GM18511 (cell line): ENCODE data around the gene NEURL4.

Experiments used
- ATAC-seq: cut with Tn5 transposase; IDR thresholded peaks from one replicate; pipeline ENCODE4 v1.9.1; 2021; ENCODE audit warnings: mild to moderate bottlenecking, moderate library complexity; ENCODE audit not compliant: unreplicated experiment

Gene NEURL4

DNA sequence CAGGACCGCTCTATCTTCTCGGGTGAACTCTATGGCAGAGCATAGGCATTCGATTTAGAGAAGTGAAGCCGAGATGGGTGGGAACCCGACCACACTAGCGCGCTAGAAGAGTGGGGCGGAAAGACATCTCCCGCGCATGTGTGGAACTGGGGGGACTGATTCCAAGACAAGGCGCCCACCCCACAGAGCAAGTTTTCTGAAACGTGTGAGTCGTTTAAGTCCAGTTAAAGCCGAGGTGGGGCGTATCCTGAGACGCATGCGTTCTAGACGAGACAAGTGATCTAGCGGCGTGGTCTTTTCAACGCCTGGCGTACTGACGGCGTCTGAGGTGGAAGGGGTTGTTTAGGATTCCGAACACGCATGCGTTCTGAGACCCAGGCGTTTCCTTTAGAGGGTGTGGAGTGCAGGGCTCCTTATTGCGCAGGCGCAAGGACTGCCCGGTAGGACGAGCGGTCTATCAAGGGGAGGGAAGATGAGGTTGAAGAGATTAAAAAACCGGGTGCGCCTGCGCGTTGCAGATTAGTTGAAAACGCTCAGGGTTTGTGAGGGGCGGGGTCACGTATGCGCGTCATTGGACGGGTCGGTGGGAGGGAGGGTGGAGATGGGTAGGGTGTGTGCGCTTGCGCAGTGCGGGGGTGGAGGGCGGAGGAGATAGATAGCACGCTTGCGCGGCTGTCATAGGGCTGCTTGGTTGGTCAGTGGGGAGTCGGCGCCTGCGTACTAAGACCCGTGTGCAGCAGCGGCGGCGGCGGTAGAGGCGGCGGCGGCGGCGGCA is 22.0 kb downstream of the NEURL4 start, which contains the start of gene EIF5A:
EIF5A (plus strand) TSS at position 718 of the 775 bp plus-strand sequence. CDS start 2,008 bp downstream, outside the sequence.
- peak; percentile 75 for ATAC-seq

DNA sequence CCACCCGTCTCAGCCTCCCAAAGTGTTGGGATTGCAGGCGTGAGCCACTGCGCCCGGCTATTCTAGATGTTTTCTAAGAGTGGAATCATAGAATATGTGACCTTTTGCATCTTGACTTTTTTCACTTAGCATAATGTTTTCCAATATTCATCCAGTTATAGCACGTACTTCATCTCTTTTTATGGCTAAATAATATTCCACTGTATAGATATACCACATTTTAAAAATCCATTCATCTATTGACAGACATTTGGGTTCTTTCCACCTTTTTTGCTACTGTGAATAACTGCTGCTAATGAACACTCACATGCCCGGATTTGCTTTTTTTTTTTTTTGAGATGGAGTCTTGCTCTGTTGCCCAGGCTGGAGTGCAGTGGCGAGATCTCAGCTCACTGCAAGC is 25.0 kb downstream of the NEURL4 start:
- no peak for ATAC-seq

DNA sequence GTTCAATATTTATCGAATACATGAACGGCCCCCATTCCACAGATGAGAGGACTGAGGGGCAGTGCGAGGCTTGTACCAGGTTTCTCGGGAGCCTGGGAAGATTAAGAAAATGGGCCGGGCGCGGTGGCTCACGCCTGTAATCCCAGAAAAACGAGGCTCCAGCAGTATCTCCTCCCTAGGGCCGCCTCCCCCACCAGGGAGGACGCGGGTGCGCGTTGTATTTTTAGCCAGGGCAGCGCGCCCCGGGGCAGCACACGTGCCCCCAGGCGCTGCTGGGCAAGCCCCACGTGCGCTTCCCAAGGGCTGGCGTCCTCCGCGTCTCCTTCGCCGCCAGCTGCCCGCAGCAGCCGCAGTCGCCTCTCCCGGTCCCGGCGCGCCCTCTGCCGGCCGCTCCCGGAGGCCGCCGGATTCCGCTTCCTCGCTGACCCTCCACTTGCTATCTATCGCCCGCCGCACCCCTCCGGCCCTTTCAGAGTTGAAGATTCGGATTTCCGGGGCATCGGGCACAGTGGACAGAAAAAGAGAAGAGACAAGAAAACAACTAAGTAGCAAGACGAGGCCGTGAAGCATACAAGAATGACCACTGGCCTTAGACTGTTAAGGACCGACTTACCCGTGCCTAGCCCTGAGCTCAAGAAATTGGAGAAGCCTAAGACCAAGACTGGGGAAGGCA is 32.8 kb downstream of the NEURL4 start:
- ATAC-seq, result no peak

DNA sequence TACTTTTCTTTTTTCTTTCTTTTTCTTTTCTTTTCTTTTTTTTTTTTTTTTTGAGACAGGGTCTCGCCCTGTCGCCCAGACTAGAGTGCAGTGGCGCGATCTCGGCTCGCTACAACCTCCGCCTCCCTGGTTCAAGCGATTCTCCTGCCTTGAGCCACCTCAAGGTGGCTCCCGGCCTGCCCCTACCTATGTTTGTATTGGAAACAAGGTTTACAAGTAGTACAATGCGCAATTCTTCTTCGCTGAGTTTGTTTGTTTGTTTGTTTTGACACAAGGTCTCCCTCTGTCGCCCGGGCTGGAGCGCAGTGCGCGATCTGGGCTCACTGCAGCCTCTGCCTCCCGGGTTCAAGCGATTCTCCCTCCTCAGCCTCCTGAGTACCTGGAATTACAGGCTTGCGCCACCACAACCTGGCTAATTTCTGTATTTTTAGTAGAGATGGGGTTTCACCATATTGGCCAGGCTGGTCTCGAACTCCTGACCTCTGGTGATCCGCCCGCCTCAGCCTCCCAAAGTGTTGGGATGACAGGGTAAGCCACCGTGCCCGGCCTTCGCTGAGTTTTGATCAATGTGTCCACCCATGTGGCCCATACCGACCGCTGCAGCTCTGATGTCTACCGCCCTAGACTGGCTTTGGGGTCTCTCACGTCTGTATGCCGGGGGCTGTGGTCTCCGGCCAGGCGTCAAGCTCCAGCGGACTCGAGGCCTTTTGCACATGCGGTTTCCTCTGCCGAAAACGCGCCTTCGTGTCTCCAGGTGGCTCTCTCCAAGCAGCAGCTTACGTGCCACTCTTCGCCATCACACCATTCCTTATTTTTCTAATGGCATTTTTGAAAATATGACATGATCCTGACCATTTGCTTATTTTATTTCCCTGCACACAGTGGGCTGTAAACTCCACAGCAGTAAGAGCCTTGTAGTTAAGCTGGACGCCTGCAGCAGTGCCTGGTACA is 33.6 kb downstream of the NEURL4 start:
- no peak for ATAC-seq

DNA sequence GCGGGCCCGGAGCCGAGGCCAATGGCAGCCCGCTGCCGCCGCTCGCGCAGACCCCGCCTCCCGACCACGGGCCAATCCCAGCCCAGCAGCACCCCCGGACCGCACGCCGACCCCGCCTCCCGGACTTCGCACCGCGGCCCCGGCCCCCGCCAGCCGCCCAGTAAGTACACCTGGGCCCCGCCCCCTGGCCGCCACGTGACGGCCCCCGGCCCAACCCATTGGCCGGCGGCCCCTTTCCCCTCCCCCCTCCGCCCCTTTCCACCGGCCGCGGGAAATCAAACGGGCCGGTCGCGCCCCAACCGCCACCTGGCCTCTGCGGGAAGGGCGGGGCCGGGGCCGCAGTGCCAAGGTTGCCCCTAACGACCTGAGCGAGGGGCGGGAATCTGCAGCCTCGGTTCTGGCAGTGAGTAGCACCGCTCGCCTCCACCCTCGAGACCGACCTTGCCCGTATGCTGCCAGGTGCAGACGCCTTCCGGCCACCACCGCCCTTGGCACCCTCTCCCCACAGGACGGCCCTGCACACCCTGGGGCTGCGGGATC is 34.5 kb downstream of the NEURL4 start, which contains the start of gene YBX2:
YBX2 (minus strand) TSS at position 26 of the 540 bp plus-strand sequence. CDS start 139 bp downstream, outside the sequence.
- ATAC-seq, result no peak

DNA sequence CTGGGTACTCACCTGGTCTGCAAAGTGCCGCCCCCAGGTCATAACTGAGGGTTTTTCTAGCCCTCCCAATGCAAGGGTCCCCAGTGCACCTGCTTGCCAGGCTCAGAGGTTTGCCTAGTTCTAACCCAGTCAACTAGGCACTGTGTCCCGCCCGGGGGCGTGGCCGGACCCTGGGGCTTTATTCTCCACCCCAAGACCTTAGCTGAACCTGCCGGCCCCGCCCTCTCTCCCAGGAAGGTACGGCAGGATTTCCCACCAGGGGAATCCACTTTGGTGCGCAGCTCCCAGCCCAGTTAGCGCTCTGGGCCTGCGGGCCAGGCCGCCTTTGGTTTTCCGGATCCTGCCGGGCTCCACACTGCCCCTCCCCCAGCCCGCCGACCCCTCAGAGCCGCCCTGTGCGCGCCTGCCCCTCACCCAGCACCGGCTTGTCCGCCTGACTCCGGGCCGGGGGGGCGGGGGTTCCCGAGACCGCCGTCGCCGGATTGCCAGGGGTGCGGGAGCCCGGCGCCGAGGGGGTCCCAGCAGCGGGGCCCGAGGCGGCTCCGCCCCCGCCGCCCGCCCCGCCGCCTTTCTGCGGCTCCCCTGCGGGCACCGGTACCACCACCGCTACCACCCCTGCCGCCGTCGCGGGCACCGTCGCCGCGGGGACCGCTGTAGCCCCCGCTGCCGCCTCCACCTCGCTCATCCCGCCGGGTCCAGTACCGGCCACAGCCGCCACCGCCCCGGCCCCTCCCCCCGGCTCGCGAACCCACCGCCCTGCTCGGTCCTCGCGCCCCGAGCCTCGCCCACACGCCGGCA is 35.1 kb downstream of the NEURL4 start:
- no peak for ATAC-seq

DNA sequence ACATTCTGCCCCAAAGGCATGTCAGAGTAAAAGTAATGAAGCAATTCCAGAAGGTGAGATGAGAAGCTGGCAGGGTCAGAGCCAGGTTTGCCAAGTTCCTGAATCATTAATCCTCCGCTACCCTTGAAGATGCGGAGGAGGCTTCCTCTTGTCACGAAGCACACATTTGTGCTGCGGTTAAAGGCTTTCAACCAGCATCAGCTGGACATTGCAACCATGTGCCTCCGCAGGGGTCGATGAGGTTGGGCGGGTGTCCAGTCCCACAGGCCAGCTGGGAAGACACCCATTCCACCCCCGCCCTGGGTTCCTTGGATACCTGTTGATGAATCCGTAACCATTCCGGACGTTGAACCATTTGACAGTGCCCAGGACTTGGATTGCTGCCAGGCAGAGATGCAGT is 36.0 kb downstream of the NEURL4 start:
- no peak for ATAC-seq

DNA sequence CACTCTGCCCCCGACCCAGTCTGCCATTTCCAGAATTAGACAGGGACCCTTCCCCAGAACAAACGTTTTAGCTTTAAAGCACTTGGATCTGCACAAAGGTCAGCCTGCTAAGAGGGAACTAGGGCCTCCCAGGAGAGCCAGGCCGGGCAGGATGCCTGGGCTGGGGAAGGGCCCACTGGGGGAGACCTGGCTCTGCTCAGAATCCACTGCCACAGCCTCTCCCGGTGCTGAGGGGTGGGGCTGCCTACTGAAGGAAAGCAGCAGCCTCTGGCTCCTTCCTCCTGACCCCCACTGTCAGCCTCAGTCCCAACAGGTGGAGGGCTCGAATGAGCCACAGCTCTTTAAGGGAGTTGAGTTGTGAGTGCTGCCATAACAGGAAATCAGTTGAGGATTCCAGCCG is 36.4 kb downstream of the NEURL4 start:
- ATAC-seq, result no peak

DNA sequence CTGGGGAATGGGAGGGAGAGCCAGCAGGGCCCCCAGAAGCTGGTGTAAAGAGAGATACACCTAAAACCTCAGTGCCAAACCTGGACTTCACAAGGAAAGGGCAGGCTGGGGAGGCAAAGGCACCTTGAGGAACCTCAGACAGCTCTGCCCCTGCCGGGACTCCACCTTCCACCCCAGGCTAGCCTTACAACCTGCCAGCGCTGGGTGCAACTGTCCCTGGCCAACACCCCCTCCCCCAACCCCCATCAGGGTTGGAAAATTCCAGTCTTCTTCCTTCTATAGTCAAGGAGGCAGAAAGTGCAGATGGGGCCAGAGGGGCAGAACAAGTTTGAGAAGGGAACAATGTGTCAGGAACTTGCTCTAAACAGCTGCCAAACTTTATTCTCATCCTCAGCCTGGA is 36.9 kb downstream of the NEURL4 start:
- ATAC-seq, result no peak

DNA sequence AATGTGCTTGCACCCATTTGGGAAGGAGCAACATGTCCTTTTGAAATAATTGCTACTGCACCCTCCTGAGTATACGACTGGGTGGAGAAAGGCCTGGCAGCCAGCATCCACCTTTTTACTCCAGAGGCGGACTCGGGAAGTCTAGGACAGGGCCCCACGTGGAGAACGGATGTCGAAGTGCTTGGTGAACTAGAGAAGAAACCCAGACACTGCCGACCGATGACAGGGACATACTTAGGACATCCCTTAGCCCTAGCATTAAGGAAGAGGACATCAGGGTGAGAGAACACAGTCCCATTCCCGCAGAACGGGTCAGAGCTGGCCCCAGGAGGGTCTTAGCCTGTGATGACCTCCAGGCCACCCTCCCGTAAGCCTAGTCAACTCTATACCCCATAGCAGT is 38.5 kb downstream of the NEURL4 start:
- no peak for ATAC-seq

DNA sequence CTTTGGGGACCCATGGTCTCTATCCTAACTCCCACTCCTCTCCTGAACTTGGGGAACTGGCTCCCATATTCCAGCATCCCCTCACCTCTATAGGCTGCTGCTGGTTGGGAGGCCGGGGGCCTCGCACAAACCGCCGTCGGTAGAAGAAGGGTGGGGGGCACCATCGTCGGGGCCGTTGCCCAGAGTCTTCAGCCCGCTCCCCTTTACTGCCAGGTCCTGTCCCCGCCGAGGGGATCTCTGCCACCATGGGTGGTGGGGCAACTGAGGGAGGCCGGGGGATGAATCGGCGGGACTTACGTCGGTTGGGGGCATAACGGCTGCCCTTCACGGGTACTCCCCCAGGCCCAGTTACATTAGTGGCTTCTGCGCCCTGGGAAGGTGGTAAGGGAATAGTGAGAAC is 39.0 kb downstream of the NEURL4 start:
- no peak for ATAC-seq

DNA sequence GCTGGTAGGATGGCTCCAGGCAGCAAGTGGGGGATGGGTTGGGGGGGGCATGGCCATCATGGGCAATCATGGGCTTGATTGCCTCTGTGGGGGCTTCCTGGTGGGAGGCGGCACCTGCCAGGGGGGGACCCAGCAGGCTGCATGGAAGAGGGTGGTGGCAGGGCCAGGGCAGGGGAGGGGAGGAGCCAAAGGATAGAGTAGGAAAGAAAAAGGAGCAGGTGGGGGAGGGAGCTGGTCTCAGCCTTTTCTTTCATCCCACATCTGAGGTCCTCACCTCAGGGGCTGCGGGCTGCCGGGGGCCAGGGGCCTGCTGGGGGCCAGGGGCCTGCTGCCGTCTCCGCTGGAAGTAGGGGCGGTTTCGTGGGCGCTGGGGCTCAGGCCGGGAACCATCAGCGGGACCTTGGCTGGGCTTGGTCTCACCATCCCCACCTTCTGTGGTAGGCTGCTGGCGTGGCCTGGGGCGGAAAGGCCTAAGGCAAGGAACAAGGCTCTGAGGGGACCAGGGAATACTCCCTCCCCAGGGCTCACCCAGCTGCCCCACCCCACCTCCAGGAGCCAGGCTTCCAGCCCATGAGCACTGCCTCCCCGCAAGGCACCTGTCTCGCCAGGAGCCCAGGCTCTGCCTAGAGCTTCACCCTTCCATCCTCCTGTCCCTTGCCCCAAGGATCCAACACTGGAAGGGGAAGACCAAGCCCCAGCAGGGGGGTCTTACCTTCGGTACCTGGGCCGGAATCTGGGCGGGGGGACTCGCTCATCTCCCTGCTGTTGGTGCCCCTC is 39.7 kb downstream of the NEURL4 start:
- no peak for ATAC-seq

DNA sequence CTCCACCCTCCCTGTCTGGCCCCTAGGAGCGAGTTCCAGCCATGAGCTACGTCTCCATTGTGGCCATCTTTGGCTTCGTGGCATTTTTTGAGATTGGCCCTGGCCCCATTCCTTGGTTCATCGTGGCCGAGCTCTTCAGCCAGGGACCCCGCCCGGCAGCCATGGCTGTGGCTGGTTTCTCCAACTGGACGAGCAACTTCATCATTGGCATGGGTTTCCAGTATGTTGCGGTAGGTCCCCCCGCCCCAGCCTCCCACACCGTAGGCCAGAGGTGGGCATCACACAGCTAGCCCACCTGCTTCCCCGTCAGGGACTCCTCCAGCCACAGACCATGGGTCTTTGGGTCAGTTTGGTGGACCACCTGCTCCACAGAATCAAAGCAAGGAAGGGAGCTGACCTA is 43.5 kb downstream of the NEURL4 start:
- ATAC-seq, result no peak

DNA sequence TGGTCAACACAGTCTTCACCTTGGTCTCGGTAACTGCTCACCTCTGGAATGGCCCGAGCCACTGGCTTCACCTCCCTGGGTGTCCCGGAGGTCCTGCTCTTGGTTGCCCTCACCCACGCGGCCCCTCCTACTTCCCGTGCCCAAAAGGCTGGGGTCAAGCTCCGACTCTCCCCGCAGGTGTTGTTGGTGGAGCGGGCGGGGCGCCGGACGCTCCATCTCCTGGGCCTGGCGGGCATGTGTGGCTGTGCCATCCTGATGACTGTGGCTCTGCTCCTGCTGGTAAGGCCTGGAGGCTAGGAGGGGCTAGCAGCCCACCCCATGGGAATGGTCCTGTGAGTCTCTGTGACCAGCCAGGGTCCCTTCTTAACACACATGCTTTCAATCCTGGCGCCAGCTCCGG is 44.2 kb downstream of the NEURL4 start:
- ATAC-seq, result no peak

DNA sequence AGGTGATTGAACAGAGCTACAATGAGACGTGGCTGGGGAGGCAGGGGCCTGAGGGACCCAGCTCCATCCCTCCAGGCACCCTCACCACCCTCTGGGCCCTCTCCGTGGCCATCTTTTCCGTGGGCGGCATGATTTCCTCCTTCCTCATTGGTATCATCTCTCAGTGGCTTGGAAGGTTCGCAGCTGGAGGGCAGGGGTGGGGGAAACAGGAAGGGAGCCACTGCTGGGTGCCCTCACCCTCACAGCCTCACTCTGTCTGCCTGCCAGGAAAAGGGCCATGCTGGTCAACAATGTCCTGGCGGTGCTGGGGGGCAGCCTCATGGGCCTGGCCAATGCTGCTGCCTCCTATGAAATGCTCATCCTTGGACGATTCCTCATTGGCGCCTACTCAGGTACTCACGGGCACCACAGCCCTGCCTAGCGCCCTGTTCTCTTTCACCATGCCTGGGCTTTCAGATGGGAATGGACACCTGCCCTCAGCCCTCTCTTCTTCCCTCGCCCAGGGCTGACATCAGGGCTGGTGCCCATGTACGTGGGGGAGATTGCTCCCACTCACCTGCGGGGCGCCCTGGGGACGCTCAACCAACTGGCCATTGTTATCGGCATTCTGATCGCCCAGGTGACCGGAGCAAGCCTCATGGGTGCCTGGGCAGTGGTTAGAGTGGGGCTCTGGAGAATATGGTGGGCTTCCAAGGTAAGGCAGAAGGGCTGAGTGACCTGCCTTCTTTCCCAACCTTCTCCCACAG is 45.5 kb downstream of the NEURL4 start:
- ATAC-seq, result no peak

DNA sequence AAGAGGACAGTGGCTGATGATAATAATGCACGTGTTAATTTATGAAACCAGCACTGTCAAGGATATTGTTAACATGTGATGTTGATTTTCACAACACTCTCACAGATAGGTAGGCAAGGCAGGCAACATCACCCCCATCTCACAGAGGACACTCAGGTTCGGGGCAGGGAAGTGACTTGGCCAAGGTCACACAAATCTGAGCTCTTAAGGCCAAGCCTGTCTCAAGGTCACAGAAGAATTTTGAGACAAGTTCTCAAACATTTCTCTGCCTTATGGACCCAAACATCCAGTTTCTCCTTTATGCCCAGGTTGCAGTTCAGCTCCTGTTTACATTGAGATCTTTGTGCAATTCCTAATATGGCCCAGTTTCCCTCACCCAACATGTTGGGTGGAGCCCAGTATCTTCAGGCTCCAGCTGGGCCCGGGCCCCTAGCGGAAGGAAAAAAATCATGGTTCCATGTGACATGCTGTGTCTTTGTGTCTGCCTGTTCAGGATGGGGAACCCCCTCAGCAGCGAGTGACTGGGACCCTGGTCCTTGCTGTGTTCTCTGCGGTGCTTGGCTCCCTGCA is 46.3 kb downstream of the NEURL4 start:
- no peak for ATAC-seq

DNA sequence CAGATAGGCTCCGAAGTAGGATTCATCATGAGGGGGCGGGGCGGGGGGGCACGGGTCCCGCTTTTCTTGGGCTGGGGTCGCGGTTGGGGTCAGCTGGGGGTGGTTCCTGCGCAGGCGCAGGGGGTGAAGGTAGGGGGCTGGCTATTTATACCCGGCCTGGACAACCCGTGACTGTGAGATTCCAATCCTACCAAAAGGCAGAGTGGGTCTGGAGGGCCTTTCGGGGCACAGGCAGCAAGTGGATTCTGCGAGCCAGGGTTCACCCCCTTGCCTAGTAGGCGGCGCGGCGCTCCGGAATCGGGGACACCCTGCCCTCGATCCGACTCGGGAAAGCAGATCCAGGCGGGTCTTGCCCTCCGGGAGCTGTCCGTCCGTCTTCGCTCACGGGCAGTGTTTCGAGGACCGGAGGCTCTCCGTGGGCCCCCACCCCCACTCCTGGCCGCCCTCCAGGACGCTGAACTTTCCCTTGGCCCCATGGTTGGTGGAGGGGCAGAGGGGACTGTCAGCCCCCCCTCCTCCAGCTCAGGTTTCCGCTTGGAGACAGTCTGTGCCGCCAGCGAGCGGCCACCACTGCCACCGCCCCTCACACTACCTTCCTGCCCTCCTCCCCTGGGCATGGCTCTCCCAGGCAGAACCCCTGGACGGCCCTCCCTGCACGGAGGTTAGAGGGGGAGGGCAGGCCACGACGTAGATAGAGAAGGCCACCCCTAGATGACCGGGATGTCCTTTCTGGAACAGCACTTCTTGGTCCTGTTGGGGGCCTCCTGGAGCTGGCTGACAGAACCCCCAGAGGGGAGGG is 47.0 kb downstream of the NEURL4 start:
- no peak for ATAC-seq
